CD14-positive monocyte (primary cell): ENCODE results near the gene GIMAP1. TPM values are rescaled to one million over a fixed set of nuclear protein-coding genes. Genes with fewer than 3 reads are reported as not detected.

Experiments used
- DNase-seq, 3 donors: peaks; one replicate each; pipeline ENCODE4 v3.0.0-alpha.2; 2011 to 2022
- H2AFZ ChIP-seq: 2 replicates; pipeline ENCODE4 v1.6.0; 2012; ENCODE audit warnings: mild to moderate bottlenecking, low read depth, low read length, inconsistent platforms; ENCODE audit not compliant: insufficient read depth, poor library complexity, severe bottlenecking
- H3K27ac ChIP-seq, 2 donors: 1 replicate in 1 of 2; 2 replicates in 1 of 2; pipeline ENCODE4 v1.5.1; 2012 to 2013; ENCODE audit warnings: low read length in 2 of 2, control low read depth in 1 of 2, inconsistent platforms in 1 of 2, low read depth in 1 of 2, mild to moderate bottlenecking in 1 of 2
- H3K27me3 ChIP-seq, 2 donors: one replicate each; pipeline versions ENCODE4 v1.6.0 to v1.6.1; 2011 to 2013; ENCODE audit warnings: low read length in 2 of 2; ENCODE audit not compliant: control insufficient read depth in 2 of 2, insufficient read depth in 2 of 2
- H3K36me3 ChIP-seq, 2 donors: replicated peaks in 1 of 2; 1 replicate in 1 of 2; 2 replicates in 1 of 2; pipeline versions ENCODE4 v1.5.1 to v1.6.1; 2012 to 2013; ENCODE audit warnings: low read length in 2 of 2, control low read depth in 1 of 2, inconsistent platforms in 1 of 2, mild to moderate bottlenecking in 1 of 2; ENCODE audit not compliant: insufficient read depth in 2 of 2, control insufficient read depth in 1 of 2
- H3K4me1 ChIP-seq, 2 donors: 1 replicate in 1 of 2; 2 replicates in 1 of 2; pipeline versions ENCODE4 v1.5.1 to v1.6.1; 2012 to 2013; ENCODE audit warnings: low read length in 2 of 2, control low read depth in 1 of 2, inconsistent platforms in 1 of 2, mild to moderate bottlenecking in 1 of 2, moderate library complexity in 1 of 2; ENCODE audit not compliant: insufficient read depth in 2 of 2, control insufficient read depth in 1 of 2
- H3K4me2 ChIP-seq: replicated peaks from 2 replicates; pipeline ENCODE3; 2012; ENCODE audit warnings: low read length, moderate library complexity, mild to moderate bottlenecking; ENCODE audit not compliant: poor library complexity, severe bottlenecking; ENCODE audit errors: extremely low read depth
- H3K4me3 ChIP-seq, 3 experiments: fragments of 200-600 bp in 1 of 3; sonication (generic) in 1 of 3; replicated peaks in 1 of 3; 1 replicate in 2 of 3; 2 replicates in 1 of 3; pipeline ENCODE4 v1.5.1; 2011 to 2013; ENCODE audit warnings: low read length in 3 of 3, mild to moderate bottlenecking in 3 of 3, control low read depth in 2 of 3, low read depth in 2 of 3, inconsistent platforms in 1 of 3, moderate library complexity in 1 of 3
- H3K79me2 ChIP-seq: 2 replicates; pipeline ENCODE4 v1.6.0; 2012; ENCODE audit warnings: mild to moderate bottlenecking, control low read depth, inconsistent platforms, low read length, moderate library complexity; ENCODE audit not compliant: insufficient read depth
- H3K9ac ChIP-seq: 2 replicates; pipeline ENCODE4 v1.6.0; 2017; ENCODE audit warnings: low read length, mild to moderate bottlenecking; ENCODE audit not compliant: insufficient read depth, poor library complexity, severe bottlenecking
- H3K9me3 ChIP-seq, 2 donors: replicated peaks in 1 of 2; 1 replicate in 1 of 2; 2 replicates in 1 of 2; pipeline versions ENCODE4 v1.5.1 to v1.6.1; 2012 to 2013; ENCODE audit warnings: low read length in 2 of 2, control low read depth in 1 of 2; ENCODE audit not compliant: control insufficient read depth in 1 of 2, insufficient read depth in 1 of 2
- H4K20me1 ChIP-seq: 2 replicates; pipeline ENCODE4 v1.6.0; 2012; ENCODE audit warnings: mild to moderate bottlenecking, low read length, control low read depth, moderate library complexity; ENCODE audit not compliant: insufficient read depth
- H3K27ac Mint-ChIP-seq, 7 donors: one replicate each; pipeline ENCODE4 v1.8.0; 2020; ENCODE audit warnings: mild to moderate bottlenecking in 7 of 7, mixed read lengths in 7 of 7, moderate library complexity in 6 of 7, inconsistent platforms in 2 of 7
- H3K27me3 Mint-ChIP-seq, 3 donors: one replicate each; pipeline ENCODE4 v1.8.0; 2021 to 2022; ENCODE audit warnings: low read depth in 3 of 3, mild to moderate bottlenecking in 3 of 3, mixed read lengths in 3 of 3, moderate library complexity in 3 of 3, inconsistent platforms in 1 of 3
- H3K36me3 Mint-ChIP-seq, 2 donors: one replicate each; pipeline ENCODE4 v1.8.0; 2020; ENCODE audit warnings: mixed read lengths in 2 of 2, inconsistent platforms in 1 of 2, mild to moderate bottlenecking in 1 of 2
- H3K4me1 Mint-ChIP-seq: one replicate; pipeline ENCODE4 v1.8.0; 2020; ENCODE audit warnings: mild to moderate bottlenecking, mixed read lengths
- H3K4me3 Mint-ChIP-seq, 2 donors: one replicate each; pipeline ENCODE4 v1.8.0; 2020; ENCODE audit warnings: mild to moderate bottlenecking in 2 of 2, mixed read lengths in 2 of 2, moderate library complexity in 1 of 2
- H3K9me3 Mint-ChIP-seq, 7 donors: one replicate each; pipeline ENCODE4 v1.8.0; 2020 to 2022; ENCODE audit warnings: mixed read lengths in 7 of 7, mild to moderate bottlenecking in 6 of 7, moderate library complexity in 6 of 7, inconsistent platforms in 2 of 7
- CTCF ChIP-seq: fragments of 200-600 bp; IDR thresholded peaks from one replicate; pipeline ENCODE4 v1.8.0; 2022; ENCODE audit warnings: antibody characterized with exemption, mild to moderate bottlenecking
- WGBS: methylation state at CpG from one replicate; pipeline ENCODE4 v1.1.5; 2013; ENCODE audit warnings: missing lambda C conversion rate; ENCODE audit not compliant: insufficient coverage; 5-methylcytosine and 5-hydroxymethylcytosine counted together
- intact Hi-C, 2 donors: fragments of 100-400 bp; cut with micrococcal nuclease; formaldehyde crosslinking; loops; one replicate each; pipeline versions ENCODE4 v1.15.0 to v1.15.1; 2023
- polyA plus RNA-seq, 3 donors: library from polyadenylated mRNA; depleted of rRNA in 1 of 3; unstranded in 2 of 3; stranded (reverse) in 1 of 3; fragments of 300-500 nt in 2 of 3; fragments of >200 nt in 1 of 3; fragmentation: Illumina TruSeq in 2 of 3; gene quantifications; 1 replicate in 2 of 3; 2 replicates in 1 of 3; pipeline ENCODE4 v1.2.3, GENCODE V29; 2012 to 2021

The GIMAP1 gene
- polyA plus RNA-seq, 3 donors, result 10.9 to 19.6 (median 11.4) TPM

- Mint-ChIP-seq H3K27ac (no peak overlapping the region), H3K27me3 (peaks cover 0 to 2% (median 0%) of the 10 kb centered on the region in 3 donors), H3K9me3 (peaks cover 4 to 13% (median 6%) of the 10 kb centered on the region in 7 donors), H3K4me3 (no peak overlapping the region), H3K36me3 (no peaks in the 10 kb centered on the region), H3K4me1 (peaks cover 15% of the 10 kb centered on the region)
- Histone ChIP-seq H3K9me3 (no peaks in the 10 kb centered on the region), H3K27ac (no peak overlapping the region), H3K4me1 (peaks cover 4 to 7% of the 10 kb centered on the region in 2 donors), H3K4me2 (no peak overlapping the region), H2AFZ (no peak overlapping the region), H3K36me3 (no peaks in the 10 kb centered on the region), H3K4me3 (no peak overlapping the region), H3K79me2 (no peaks in the 10 kb centered on the region), H3K27me3 (no peaks in the 10 kb centered on the region), H3K9ac (no peak overlapping the region), H4K20me1 (no peaks in the 10 kb centered on the region)
- no peak for TF ChIP-seq CTCF
- intact Hi-C loops, result no loop called here
- no peak for DNase-seq
- WGBS, result 88% methylated on average over 1 of the region's 1 CpG
Measured at GRCh38 chr7:150731916-150732315, 15.5 kb downstream of the GIMAP1 start.

- Histone ChIP-seq H4K20me1 (peaks cover 4% of the 10 kb centered on the region), H3K9ac (no peak overlapping the region), H3K27me3 (no peaks in the 10 kb centered on the region), H3K4me3 (no peak overlapping the region), H2AFZ (no peak overlapping the region), H3K79me2 (peaks cover 9% of the 10 kb centered on the region), H3K27ac (no peak overlapping the region), H3K4me1 (peaks cover 6 to 17% of the 10 kb centered on the region in 2 donors), H3K36me3 (no peaks in the 10 kb centered on the region), H3K9me3 (no peaks in the 10 kb centered on the region), H3K4me2 (no peak overlapping the region)
- H3K4me1 Mint-ChIP-seq, result peaks cover 24% of the 10 kb centered on the region
- no peaks in the 10 kb centered on the region for H3K36me3 Mint-ChIP-seq
- H3K4me3 Mint-ChIP-seq, result no peak overlapping the region
- 100% methylated on average over 2 of the region's 5 CpGs for WGBS
- peaks cover 3 to 9% (median 5%) of the 10 kb centered on the region in 7 donors for H3K9me3 Mint-ChIP-seq
- peaks cover 0 to 2% (median 0%) of the 10 kb centered on the region in 3 donors for H3K27me3 Mint-ChIP-seq
- no peak for DNase-seq
- H3K27ac Mint-ChIP-seq, result no peak overlapping the region
- no peak for TF ChIP-seq CTCF
- intact Hi-C loops, result no loop called here
Measured at GRCh38 chr7:150732786-150733481, 16.5 kb downstream of the GIMAP1 start.
